Prostate gland (tissue), 2 donors: ENCODE data around the gene FMN2.

ENCODE experiments used
- CTCF ChIP-seq, 4 experiments: fragments of 200-600 bp in 2 of 4; fragments of 450-650 bp in 2 of 4; sonication (generic) in 2 of 4; IDR thresholded peaks; 1 replicate in 3 of 4; 2 replicates in 1 of 4; pipeline ENCODE4 v1.5.1; 2016 to 2019; ENCODE audit warnings: antibody characterized with exemption in 4 of 4, mild to moderate bottlenecking in 2 of 4, moderate library complexity in 2 of 4
- POLR2A ChIP-seq: fragments of 450-650 bp; IDR thresholded peaks from one replicate; pipeline ENCODE4 v1.6.1; 2016; ENCODE audit warnings: antibody characterized with exemption, mild to moderate bottlenecking

- TF ChIP-seq CTCF (IDR thresholded peaks at IDR 0.05) (no peak), POLR2A (no peak)
Measured at GRCh38 chr1:240090957-240091600, 604 bp upstream of the FMN2 start.
